Lung (tissue), 12 donors: ENCODE data around the gene ALG14. TPM values are rescaled to one million over a fixed set of nuclear protein-coding genes. Genes with fewer than 3 reads are reported as not detected.

Experiments
- ATAC-seq: fragments of 200-7000 bp; cut with Tn5 transposase; one replicate; pipeline ENCODE4 v1.9.1; 2020; ENCODE audit warnings: moderate number of reproducible peaks; ENCODE audit not compliant: insufficient read depth, low FRiP score
- DNase-seq, 3 donors: peaks; one replicate each; pipeline ENCODE4 v3.0.0-alpha.2; 2013 to 2017
- H3K27ac ChIP-seq, 2 donors: one replicate each; pipeline ENCODE4 v1.5.1; 2013; ENCODE audit warnings: mild to moderate bottlenecking in 2 of 2, moderate library complexity in 2 of 2, control low read depth in 1 of 2, inconsistent platforms in 1 of 2, low read depth in 1 of 2, low read length in 1 of 2
- H3K27me3 ChIP-seq, 3 donors: one replicate each; pipeline ENCODE4 v1.5.1; 2013; ENCODE audit warnings: low read length in 2 of 3; ENCODE audit not compliant: control insufficient read depth in 3 of 3, insufficient read depth in 3 of 3
- H3K36me3 ChIP-seq, 4 donors: one replicate each; pipeline ENCODE4 v1.5.1; 2013; ENCODE audit warnings: low read length in 4 of 4, mild to moderate bottlenecking in 1 of 4, moderate library complexity in 1 of 4; ENCODE audit not compliant: control insufficient read depth in 4 of 4, insufficient read depth in 4 of 4
- H3K4me1 ChIP-seq, 5 donors: one replicate each; pipeline ENCODE4 v1.5.1; 2013; ENCODE audit warnings: low read length in 5 of 5, mild to moderate bottlenecking in 2 of 5, moderate library complexity in 1 of 5; ENCODE audit not compliant: control insufficient read depth in 5 of 5, insufficient read depth in 5 of 5
- H3K4me3 ChIP-seq: one replicate; pipeline ENCODE4 v1.5.1; 2013; ENCODE audit warnings: mild to moderate bottlenecking, control low read depth, moderate library complexity
- H3K9ac ChIP-seq, 2 donors: one replicate each; pipeline ENCODE4 v1.5.1; 2013; ENCODE audit warnings: low read length in 2 of 2, control low read depth in 1 of 2; ENCODE audit not compliant: insufficient read depth in 1 of 2
- H3K9me3 ChIP-seq, 4 donors: one replicate each; pipeline ENCODE4 v1.5.1; 2013; ENCODE audit warnings: low read length in 3 of 4, mild to moderate bottlenecking in 1 of 4, moderate library complexity in 1 of 4; ENCODE audit not compliant: control insufficient read depth in 4 of 4, insufficient read depth in 3 of 4
- CTCF ChIP-seq: IDR thresholded peaks from 2 replicates; pipeline ENCODE4 v1.5.1; 2012; ENCODE audit warnings: mild to moderate bottlenecking; ENCODE audit errors: control extremely low read depth, extremely low read depth
- WGBS, 2 donors: extraction: QIAGEN DNeasy Blood & Tissue Kit; methylation state at CpG; one replicate each; pipeline ENCODE4 v1.1.7; 2013; 5-methylcytosine and 5-hydroxymethylcytosine counted together
- polyA plus RNA-seq, 2 donors: library from polyadenylated mRNA; stranded (reverse); fragments of 200-250 nt; gene quantifications; one replicate each; pipeline ENCODE4 v1.2.1, GENCODE V29; 2013
- total RNA-seq, 2 donors: library from RNA; depleted of rRNA in 1 of 2; stranded (reverse); fragments of >200 nt in 1 of 2; gene quantifications; one replicate each; pipeline ENCODE4 v1.2.1, GENCODE V29; 2014 to 2021
- donor health status: control.
- donor health status: control.
- donor health status: Bipolar disorder and iron deficiency.
- donor health status: healthy.
- donor health status: DM: yes; HTN: yes; CAD: no.

The ALG14 gene
- total and polyA plus RNA-seq, 4 donors, result 0.97 to 7.5 (median 1.6) TPM

GRCh38 chr1:94926915-94927404 is 145.8 kb downstream of the ALG14 start, which contains the start of gene CNN3:
Gene CNN3, minus strand, starts transcription at chr1:94927110. Its CDS starts 216 bp downstream, at chr1:94926894.
- DNase-seq (peak; percentile 95 to 97 (median 96)), ATAC-seq (peak; percentile 90)
- Histone ChIP-seq H3K36me3 (peaks cover 0 to 4% (median 0%) of the 10 kb centered on the region in 4 donors), H3K4me3 (peak within 1 kb of the TSS; percentile 81), H3K27me3 (no peaks in the 10 kb centered on the region), H3K9ac (peak within 1 kb of the TSS; percentile 92 to 99), H3K27ac (peak within 1 kb of the TSS; percentile 97 to 100), H3K9me3 (no peaks in the 10 kb centered on the region), H3K4me1 (peaks cover 9 to 51% (median 22%) of the 10 kb centered on the region in 5 donors)
- TF ChIP-seq CTCF, result no peak
- WGBS, 2 donors, result 0 to 2% methylated on average over 27 to 57 of the region's 57 CpGs

GRCh38 chr1:94926126-94926914 is 146.4 kb downstream of the ALG14 start:
- H3K27ac ChIP-seq, result peak overlapping the region; percentile 96 to 100
- peak; percentile 27 for ATAC-seq
- no peaks in the 10 kb centered on the region for H3K9me3 ChIP-seq
- WGBS, 2 donors, result 1% methylated on average over 63 to 78 of the region's 78 CpGs
- peak; percentile 76 to 83 (median 79) for DNase-seq
- peaks cover 0 to 4% (median 0%) of the 10 kb centered on the region in 4 donors for H3K36me3 ChIP-seq
- no peaks in the 10 kb centered on the region for H3K27me3 ChIP-seq
- H3K4me3 ChIP-seq, result peak overlapping the region; percentile 81
- peak; percentile 18 for TF ChIP-seq CTCF
- H3K4me1 ChIP-seq, result peaks cover 8 to 51% (median 22%) of the 10 kb centered on the region in 5 donors
- H3K9ac ChIP-seq, result peak overlapping the region; percentile 92 to 99

- Histone ChIP-seq H3K36me3 (peaks cover 0 to 4% (median 0%) of the 10 kb centered on the region in 4 donors), H3K4me1 (peaks cover 8 to 51% (median 24%) of the 10 kb centered on the region in 5 donors), H3K4me3 (peak overlapping the region; percentile 81), H3K9ac (peak overlapping the region; percentile 92 to 99), H3K27ac (peak overlapping the region; percentile 96 to 100), H3K9me3 (no peaks in the 10 kb centered on the region), H3K27me3 (no peaks in the 10 kb centered on the region)
- TF ChIP-seq CTCF, result no peak
- ATAC-seq (no peak), DNase-seq (peak; percentile 94 to 98 (median 97))
- WGBS, 2 donors, result 2 to 10% methylated on average over 23 of the region's 23 CpGs
These were observed 147.1 kb downstream of the ALG14 start for GRCh38 chr1:94925561-94926125.
